HepG2 (cell line): ENCODE data around the gene ZNF19. TPM values are rescaled to one million over a fixed set of nuclear protein-coding genes. Genes with fewer than 3 reads are reported as not detected.

ENCODE experiments used
- ATAC-seq: fragments of 200-7000 bp; cut with Tn5 transposase; 3 replicates; pipeline ENCODE4 v1.9.1; 2020; ENCODE audit warnings: mild to moderate bottlenecking, moderate library complexity
- BruUV-seq: library from RNA; stranded (reverse); fragments of 400-500 nt; replicated peaks from 2 replicates; lab custom pipeline; 2021; lab: Mats Ljungman, UMichigan
- CTCF ChIA-PET: fragments of 300-600 bp; formaldehyde crosslinking; extraction: SDS; loops from one replicate; lab custom pipeline; 2021; ENCODE audit warnings: low total read pairs, inconsistent platforms, low intra/inter-chr PET ratio; lab: Yijun Ruan, JAX
- POLR2A ChIA-PET: fragments of 350-600 bp; sonication (Branson Sonifier 250); formaldehyde crosslinking; loops from one replicate; lab custom pipeline; 2020; ENCODE audit warnings: antibody characterized with exemption, inconsistent platforms; lab: Yijun Ruan, JAX
- DNase-seq: peaks from one replicate; pipeline ENCODE4 v3.0.0-alpha.2; 2015; ENCODE audit warnings: low spot score
- FAIRE-seq: peaks from 3 replicates; lab custom pipeline; 2011; peaks lifted over from hg19 to GRCh38; lab: Jason Lieb, UNC
- H2AFZ ChIP-seq: one replicate; pipeline ENCODE4 v1.6.1; 2011; ENCODE audit warnings: low read length, inconsistent platforms
- H3K27ac ChIP-seq: fragments of 300-600 bp; 3 replicates; pipeline ENCODE4 v1.8.0; 2011; ENCODE audit warnings: mixed run types, mild to moderate bottlenecking, mixed read lengths, low read length, inconsistent platforms; ENCODE audit not compliant: insufficient read depth; ENCODE audit errors: extremely low read length
- H3K27me3 ChIP-seq, 2 experiments: fragments of 200-600 bp in 1 of 2; 2 replicates in 1 of 2; 3 replicates in 1 of 2; pipeline versions ENCODE4 v1.6.0 to v1.8.0; 2011; ENCODE audit warnings: low read length in 2 of 2, mild to moderate bottlenecking in 2 of 2, moderate library complexity in 2 of 2, inconsistent platforms in 1 of 2; ENCODE audit not compliant: insufficient read depth in 2 of 2, control insufficient read depth in 1 of 2
- H3K36me3 ChIP-seq, 2 experiments: fragments of 200-600 bp in 1 of 2; replicated peaks in 1 of 2; 2 replicates in 1 of 2; 3 replicates in 1 of 2; pipeline versions ENCODE4 v1.5.1 to v1.8.0; 2011; ENCODE audit warnings: low read length in 2 of 2, inconsistent platforms in 1 of 2; ENCODE audit not compliant: insufficient read depth in 2 of 2, control insufficient read depth in 1 of 2
- H3K4me1 ChIP-seq: 2 replicates; pipeline ENCODE4 v1.5.1; 2012; ENCODE audit warnings: low read length, inconsistent platforms; ENCODE audit not compliant: insufficient read depth
- H3K4me2 ChIP-seq: 2 replicates; pipeline ENCODE4 v1.6.0; 2011; ENCODE audit warnings: low read depth, low read length, inconsistent platforms
- H3K4me3 ChIP-seq, 3 experiments: fragments of 200-600 bp in 1 of 3; sonication (generic), shearing (Covaris generic) in 1 of 3; replicated peaks in 1 of 3; 2 replicates each; pipeline ENCODE4 v1.5.1; 2011 to 2016; ENCODE audit warnings: low read length in 3 of 3, inconsistent platforms in 2 of 3, low read depth in 2 of 3, mild to moderate bottlenecking in 2 of 3, control low read depth in 1 of 3, mixed read lengths in 1 of 3; ENCODE audit not compliant: insufficient read depth in 1 of 3
- H3K79me2 ChIP-seq: one replicate; pipeline ENCODE4 v1.6.1; 2011; ENCODE audit warnings: low read length, inconsistent platforms; ENCODE audit not compliant: insufficient read depth
- H3K9ac ChIP-seq: 2 replicates; pipeline ENCODE4 v1.6.0; 2011; ENCODE audit warnings: mild to moderate bottlenecking, low read depth, low read length, inconsistent platforms; ENCODE audit not compliant: insufficient read depth
- H3K9me3 ChIP-seq: 2 replicates; pipeline ENCODE4 v1.5.1; 2012; ENCODE audit warnings: mild to moderate bottlenecking, low read length
- H4K20me1 ChIP-seq: 2 replicates; pipeline ENCODE4 v1.6.0; 2011; ENCODE audit warnings: inconsistent platforms, mild to moderate bottlenecking, low read length, moderate library complexity; ENCODE audit not compliant: insufficient read depth
- BCL6 ChIP-seq: IDR thresholded peaks from 2 replicates; pipeline ENCODE4 v1.6.1; 2016; ENCODE audit warnings: missing genetic modification reagents, missing compliant biosample characterization
- CTCF ChIP-seq: sonication (generic); formaldehyde crosslinking; IDR thresholded peaks from 2 replicates; pipeline ENCODE4 v1.5.0; 2020; ENCODE audit warnings: mild to moderate bottlenecking, missing genetic modification reagents, moderate library complexity
- DDIT3 ChIP-seq: sonication (generic); formaldehyde crosslinking; IDR thresholded peaks from 2 replicates; pipeline ENCODE4 v1.4.0; 2020; ENCODE audit warnings: mild to moderate bottlenecking, missing genetic modification reagents
- NFKBIZ ChIP-seq: IDR thresholded peaks from 2 replicates; pipeline ENCODE4 v1.6.1; 2018; ENCODE audit warnings: missing genetic modification reagents, missing compliant biosample characterization
- POGZ ChIP-seq: sonication (generic); formaldehyde crosslinking; IDR thresholded peaks from 2 replicates; pipeline ENCODE4 v1.4.0; 2020; ENCODE audit warnings: mild to moderate bottlenecking, missing genetic modification reagents
- POLR2AphosphoS5 ChIP-seq: IDR thresholded peaks from 2 replicates; pipeline ENCODE4 v1.6.1; 2012; ENCODE audit warnings: low read depth, low read length
- RAD21 ChIP-seq: fragments of 450-650 bp; formaldehyde crosslinking; IDR thresholded peaks from 2 replicates; pipeline ENCODE4 v1.5.0; 2020; ENCODE audit warnings: mild to moderate bottlenecking
- SMC3 ChIP-seq: IDR thresholded peaks from 2 replicates; pipeline ENCODE4 v1.6.1; 2011; ENCODE audit warnings: low read length, improper control_type of control experiment
- STAG1 ChIP-seq: sonication (generic); formaldehyde crosslinking; IDR thresholded peaks from 2 replicates; pipeline ENCODE4 v1.4.0; 2020; ENCODE audit warnings: missing genetic modification reagents
- TEAD3 ChIP-seq: optimal IDR thresholded peaks from 2 replicates; pipeline ENCODE3; 2016; ENCODE audit warnings: borderline replicate concordance
- XRCC5 ChIP-seq: fragments of 200-400 bp; formaldehyde crosslinking; optimal IDR thresholded peaks from 2 replicates; pipeline ENCODE3; 2017; ENCODE audit warnings: mild to moderate bottlenecking, low read length
- ZBTB42 ChIP-seq: sonication (generic); formaldehyde crosslinking; IDR thresholded peaks from 2 replicates; pipeline ENCODE4 v1.5.0; 2020; ENCODE audit warnings: mild to moderate bottlenecking, missing genetic modification reagents
- ZFX ChIP-seq: sonication (generic); formaldehyde crosslinking; IDR thresholded peaks from 2 replicates; pipeline ENCODE4 v1.4.0; 2020; ENCODE audit warnings: mild to moderate bottlenecking, low read depth, missing genetic modification reagents, moderate library complexity
- ZNF564 ChIP-seq: sonication (generic); formaldehyde crosslinking; IDR thresholded peaks from 2 replicates; pipeline ENCODE4 v1.8.1; 2023; ENCODE audit warnings: mild to moderate bottlenecking, missing genetic modification reagents
- ZNF574 ChIP-seq: sonication (generic); formaldehyde crosslinking; IDR thresholded peaks from 2 replicates; pipeline ENCODE4 v1.4.0; 2020; ENCODE audit warnings: missing genetic modification reagents
- ZNF7 ChIP-seq: IDR thresholded peaks from 2 replicates; pipeline ENCODE4 v1.6.1; 2016; ENCODE audit warnings: missing biosample characterization, missing genetic modification reagents
- ZNF839 ChIP-seq: sonication (generic); formaldehyde crosslinking; IDR thresholded peaks from 2 replicates; pipeline ENCODE4 v1.4.0; 2020; ENCODE audit warnings: missing genetic modification reagents, mild to moderate bottlenecking, borderline replicate concordance
- ZSCAN5A ChIP-seq: sonication (generic); formaldehyde crosslinking; IDR thresholded peaks from 2 replicates; pipeline ENCODE4 v1.8.0; 2022; ENCODE audit warnings: mild to moderate bottlenecking, missing genetic modification reagents, borderline replicate concordance
- ZZZ3 ChIP-seq: sonication (generic); formaldehyde crosslinking; IDR thresholded peaks from 2 replicates; pipeline ENCODE4 v1.4.0; 2020; ENCODE audit warnings: missing genetic modification reagents, mild to moderate bottlenecking, borderline replicate concordance
- WGBS: methylation state at CpG from one replicate; pipeline ENCODE4 v1.1.6; 2017; ENCODE audit warnings: low lambda C conversion rate; 5-methylcytosine and 5-hydroxymethylcytosine counted together
- in situ Hi-C: cut with HindIII; loops from 2 replicates; pipeline ENCODE4 v1.10.0; 2017; ENCODE audit warnings: low pct_unique_long_range_greater_than_20kb; ENCODE audit not compliant: extremely low pct_ligation_motif_present
- intact Hi-C: fragments of 100-400 bp; cut with micrococcal nuclease; formaldehyde crosslinking; loops from one replicate; pipeline ENCODE4 v1.10.0; 2022; ENCODE audit not compliant: unreplicated experiment
- polyA plus RNA-seq, 8 experiments: library from polyadenylated mRNA; depleted of rRNA in 3 of 8; stranded (reverse) in 7 of 8; unstranded in 1 of 8; fragments of >200 nt; fragmentation: Illumina TruSeq in 4 of 8; extraction: Trizol in 4 of 8; gene quantifications; 2 replicates each; pipeline versions ENCODE4 v1.2.1 to v1.2.3, GENCODE V29; 2011 to 2016; ENCODE audit warnings: low read depth in 4 of 8, missing spikeins in 1 of 8, mixed read lengths in 1 of 8; ENCODE audit not compliant: insufficient read depth in 1 of 8
- total RNA-seq, 5 experiments: library from RNA; depleted of rRNA; stranded (reverse); fragments of >200 nt; fragmentation: Illumina TruSeq; extraction: Trizol; gene quantifications; 2 replicates each; pipeline ENCODE4 v1.2.3, GENCODE V29; 2016; ENCODE audit warnings: low read depth in 1 of 5

The ZNF19 gene
- total and polyA plus RNA-seq, 2 of the 13 experiments (the other 11 are each of a cell fraction or from before 2014, with no cell fraction given) = 3.2 to 5.8 TPM

GRCh38 chr16:71480956-71481355 is 8.2 kb downstream of the ZNF19 start (continued):
- TF ChIP-seq ZFX (CRISPR knock-in tag) = no peak
- TF ChIP-seq, all 625 proteins: peak for 0

GRCh38 chr16:71479420-71479819 is 9.7 kb downstream of the ZNF19 start:
- in situ Hi-C loops (no loop called here), intact Hi-C loops (loop anchor here (1.0 kb wide), 1 partner anchor 132 kb away; no protein-coding TSS in a partner anchor)
- H3K27ac ChIP-seq = no peak overlapping the region
- peaks cover 9 to 30% of the 10 kb centered on the region in 2 experiments for H3K36me3 ChIP-seq
- WGBS = 57% methylated on average over 3 of the region's 3 CpGs
- peak; percentile 86 for ATAC-seq
- FAIRE-seq = peak; percentile 77
- peak; percentile 55 for DNase-seq
- no peaks in the 10 kb centered on the region for H4K20me1 ChIP-seq
- ChIA-PET CTCF (interaction anchor here (1.6 to 1.7 kb wide), 3 partner anchors 21 to 166 kb away, joined by 5 to 10 read pairs (median 10); no protein-coding TSS in a partner anchor), POLR2A (interaction anchor here (1.6 kb wide), 1 partner anchor 17 kb away, joined by 8 read pairs; the partner anchor contains the start of gene ZNF23)
- no peak overlapping the region for H3K4me3 ChIP-seq
- no TSS peak for BruUV-seq
- no peaks in the 10 kb centered on the region; a peak in 1 of 5 replicates for H3K27me3 ChIP-seq
- H3K4me2 ChIP-seq = no peak overlapping the region
- TF ChIP-seq POLR2AphosphoS5 (no peak), RAD21 (peak; percentile 53; the same call in 1 of the 2 replicates), XRCC5 (peak; percentile 60), ZBTB42 (CRISPR knock-in tag) (no peak), CTCF (CRISPR knock-in tag) (peak; percentile 70), DDIT3 (CRISPR knock-in tag) (no peak), SMC3 (peak; percentile 77), ZNF7 (CRISPR knock-in tag) (no peak), STAG1 (CRISPR knock-in tag) (peak; percentile 63), ZZZ3 (no peak), NFKBIZ (CRISPR knock-in tag) (peak; percentile 30; the same call in 1 of the 2 replicates), ZNF839 (CRISPR knock-in tag) (no peak), ZSCAN5A (no peak), ZNF564 (CRISPR knock-in tag) (no peak), ZNF574 (CRISPR knock-in tag) (peak; percentile 66), POGZ (CRISPR knock-in tag) (no peak), TEAD3 (peak; percentile 11), BCL6 (CRISPR knock-in tag) (peak; percentile 91)
- no peaks in the 10 kb centered on the region for H3K9me3 ChIP-seq
- H3K9ac ChIP-seq = no peak overlapping the region
- peaks cover 3% of the 10 kb centered on the region for H3K79me2 ChIP-seq
- H3K4me1 ChIP-seq = peaks cover 18% of the 10 kb centered on the region
- H2AFZ ChIP-seq = no peak overlapping the region
